A673 (cell line): ENCODE measurements around the gene COX11. TPM values are rescaled to one million over a fixed set of nuclear protein-coding genes. Genes with fewer than 3 reads are reported as not detected.

Experiments used
- BruUV-seq: library from RNA; stranded (reverse); fragments of 400-500 nt; replicated peaks from 2 replicates; lab custom pipeline; 2021; lab: Mats Ljungman, UMichigan
- CTCF ChIA-PET: fragments of 300-600 bp; sonication (Branson Sonifier 250); formaldehyde crosslinking; loops from one replicate; lab custom pipeline; 2022; ENCODE audit warnings: antibody characterized with exemption; lab: Charles Lee
- POLR2A ChIA-PET: fragments of 300-600 bp; sonication (Branson Sonifier 250); formaldehyde crosslinking; loops from one replicate; lab custom pipeline; 2022; ENCODE audit warnings: antibody characterized with exemption; ENCODE audit not compliant: low non-redundant PET; lab: Charles Lee
- DNase-seq: peaks from one replicate; pipeline ENCODE4 v3.0.0-alpha.2; 2015; ENCODE audit warnings: low spot score
- H3K27ac ChIP-seq: fragments of 200-600 bp; sonication (generic); 2 replicates; pipeline ENCODE4 v1.5.1; 2016; ENCODE audit warnings: mixed run types, low read depth, mild to moderate bottlenecking, mixed read lengths, antibody characterized with exemption, low read length; ENCODE audit not compliant: poor library complexity, severe bottlenecking
- H3K27me3 ChIP-seq: fragments of 200-600 bp; sonication (generic); replicated peaks from 2 replicates; pipeline ENCODE4 v1.6.1; 2017; ENCODE audit warnings: mixed run types, low read depth, mild to moderate bottlenecking, mixed read lengths, antibody characterized with exemption, low read length; ENCODE audit not compliant: insufficient read depth, poor library complexity
- H3K36me3 ChIP-seq: fragments of 200-600 bp; sonication (generic); 2 replicates; pipeline ENCODE4 v1.6.1; 2016; ENCODE audit warnings: mixed run types, mild to moderate bottlenecking, mixed read lengths, antibody characterized with exemption, low read length; ENCODE audit not compliant: insufficient read depth, poor library complexity, severe bottlenecking
- H3K4me1 ChIP-seq: fragments of 200-600 bp; sonication (generic); 2 replicates; pipeline ENCODE4 v1.6.1; 2017; ENCODE audit warnings: mixed run types, mild to moderate bottlenecking, mixed read lengths, antibody characterized with exemption, low read length; ENCODE audit not compliant: insufficient read depth, poor library complexity, severe bottlenecking
- H3K4me3 ChIP-seq: fragments of 200-600 bp; sonication (generic); 2 replicates; pipeline ENCODE4 v1.5.1; 2016; ENCODE audit warnings: low read depth, mixed run types, mild to moderate bottlenecking, mixed read lengths, low read length; ENCODE audit not compliant: poor library complexity, severe bottlenecking
- H3K9me3 ChIP-seq: fragments of 200-600 bp; sonication (generic); 2 replicates; pipeline ENCODE4 v1.6.1; 2016; ENCODE audit warnings: mixed run types, low read depth, mild to moderate bottlenecking, mixed read lengths, antibody characterized with exemption, low read length; ENCODE audit not compliant: poor library complexity, severe bottlenecking
- CTCF ChIP-seq: fragments of 300-800, 200-600 bp; sonication (generic); conservative IDR thresholded peaks from 2 replicates; pipeline ENCODE4 v1.5.1; 2017; ENCODE audit warnings: low read depth, mild to moderate bottlenecking, antibody characterized with exemption, low read length, moderate library complexity, mixed read lengths
- EZH2 ChIP-seq: fragments of 200-600 bp; sonication (generic); IDR thresholded peaks from 2 replicates; pipeline ENCODE4 v1.6.1; 2017; ENCODE audit warnings: borderline replicate concordance, low read depth, mild to moderate bottlenecking, mixed read lengths, antibody characterized with exemption, low read length; ENCODE audit not compliant: poor library complexity, severe bottlenecking
- intact Hi-C: fragments of 100-400 bp; cut with micrococcal nuclease; formaldehyde crosslinking; loops from one replicate; pipeline ENCODE4 v1.10.0; 2022; ENCODE audit not compliant: unreplicated experiment
- total RNA-seq: library from RNA; stranded (reverse); gene quantifications from 2 replicates; pipeline ENCODE4 v1.2.3, GENCODE V29; 2021

Gene COX11
- total RNA-seq, 1 experiment from 2014 or later, result 109 TPM

- H3K9me3 ChIP-seq, result no peaks in the 10 kb centered on the region
- no peaks in the 10 kb centered on the region for H3K27me3 ChIP-seq
- no peaks in the 10 kb centered on the region for H3K4me1 ChIP-seq
- intact Hi-C loops, result no loop called here
- peaks cover 34% of the 10 kb centered on the region for H3K36me3 ChIP-seq
- no peak overlapping the region for H3K27ac ChIP-seq
- POLR2A ChIA-PET, result no interaction called here
- CTCF ChIA-PET, result no interaction called here
- BruUV-seq, result no TSS peak
- no peak overlapping the region for H3K4me3 ChIP-seq
- DNase-seq, result no peak
- TF ChIP-seq CTCF (no peak), EZH2 (no peak)
These were observed 20.1 kb downstream of the COX11 start for GRCh38 chr17:54948380-54948779.

- no peak for TF ChIP-seq CTCF
- no peak for TF ChIP-seq EZH2
- ChIA-PET POLR2A (no interaction called here), CTCF (no interaction called here)
- no peak for DNase-seq
- Histone ChIP-seq H3K27me3 (no peaks in the 10 kb centered on the region), H3K4me1 (no peaks in the 10 kb centered on the region), H3K4me3 (no peak overlapping the region), H3K27ac (no peak overlapping the region), H3K36me3 (peaks cover 37% of the 10 kb centered on the region), H3K9me3 (no peaks in the 10 kb centered on the region)
- intact Hi-C loops, result no loop called here
- no TSS peak for BruUV-seq
These were observed 21.1 kb downstream of the COX11 start for GRCh38 chr17:54947396-54947795.

- ChIA-PET POLR2A (no interaction called here), CTCF (no interaction called here)
- intact Hi-C loops, result no loop called here
- Histone ChIP-seq H3K27me3 (no peaks in the 10 kb centered on the region), H3K9me3 (no peaks in the 10 kb centered on the region), H3K4me1 (no peaks in the 10 kb centered on the region), H3K27ac (no peak overlapping the region), H3K4me3 (no peak overlapping the region), H3K36me3 (peaks cover 25% of the 10 kb centered on the region)
- no TSS peak for BruUV-seq
- TF ChIP-seq EZH2 (no peak), CTCF (no peak)
- no peak for DNase-seq
These were observed 22.8 kb downstream of the COX11 start for GRCh38 chr17:54945671-54946070.
